ENCODE results near the gene CDH13.

Gene CDH13

DNA sequence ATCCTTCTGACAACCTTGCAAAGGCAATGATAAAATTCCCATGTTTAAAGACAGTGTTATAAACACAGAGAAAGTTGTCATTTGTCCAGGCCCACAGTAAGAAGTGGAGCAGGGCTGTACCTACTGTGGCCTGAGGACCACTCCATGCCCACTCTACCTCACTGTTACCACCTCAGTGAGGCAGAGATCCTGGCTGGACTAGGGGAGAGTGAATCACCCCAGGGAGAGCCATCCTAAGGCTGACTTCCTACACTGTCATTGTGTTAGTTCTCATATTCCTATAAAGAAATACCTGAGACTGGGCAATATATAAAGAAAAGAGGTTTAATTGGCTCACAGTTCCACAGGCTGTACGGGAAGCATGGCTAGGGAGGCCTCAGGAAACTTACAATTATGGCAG lies 952.3 kb downstream of the CDH13 start:
- no peak overlapping the region for H3K4me3 ChIP-seq (ENCODE audit: low read depth, low read length)
- TF ChIP-seq, protein P1, sequence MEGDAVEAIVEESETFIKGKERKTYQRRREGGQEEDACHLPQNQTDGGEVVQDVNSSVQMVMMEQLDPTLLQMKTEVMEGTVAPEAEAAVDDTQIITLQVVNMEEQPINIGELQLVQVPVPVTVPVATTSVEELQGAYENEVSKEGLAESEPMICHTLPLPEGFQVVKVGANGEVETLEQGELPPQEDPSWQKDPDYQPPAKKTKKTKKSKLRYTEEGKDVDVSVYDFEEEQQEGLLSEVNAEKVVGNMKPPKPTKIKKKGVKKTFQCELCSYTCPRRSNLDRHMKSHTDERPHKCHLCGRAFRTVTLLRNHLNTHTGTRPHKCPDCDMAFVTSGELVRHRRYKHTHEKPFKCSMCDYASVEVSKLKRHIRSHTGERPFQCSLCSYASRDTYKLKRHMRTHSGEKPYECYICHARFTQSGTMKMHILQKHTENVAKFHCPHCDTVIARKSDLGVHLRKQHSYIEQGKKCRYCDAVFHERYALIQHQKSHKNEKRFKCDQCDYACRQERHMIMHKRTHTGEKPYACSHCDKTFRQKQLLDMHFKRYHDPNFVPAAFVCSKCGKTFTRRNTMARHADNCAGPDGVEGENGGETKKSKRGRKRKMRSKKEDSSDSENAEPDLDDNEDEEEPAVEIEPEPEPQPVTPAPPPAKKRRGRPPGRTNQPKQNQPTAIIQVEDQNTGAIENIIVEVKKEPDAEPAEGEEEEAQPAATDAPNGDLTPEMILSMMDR (IDR thresholded peaks at IDR 0.05; ENCODE audit: low read depth, low read length), result no peak

DNA sequence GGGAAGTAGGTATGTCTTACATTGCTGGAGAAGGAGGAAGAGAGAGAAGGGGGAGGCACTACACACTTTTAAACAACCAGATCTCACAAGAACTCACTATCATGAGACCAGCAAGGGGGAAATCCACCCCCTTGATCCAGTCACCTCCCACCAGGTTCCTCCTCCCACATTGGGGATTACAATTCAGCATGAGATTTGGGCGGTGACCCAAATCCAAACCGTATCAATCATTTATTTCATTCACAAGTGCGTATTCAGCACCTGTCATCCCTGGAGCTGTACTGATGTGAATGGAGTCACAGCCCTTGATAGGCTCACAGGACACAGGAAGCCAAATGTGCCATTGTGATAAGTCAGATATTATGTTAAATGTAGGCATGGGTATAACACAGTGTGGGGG lies 952.7 kb downstream of the CDH13 start:
- no peak overlapping the region for H3K4me3 ChIP-seq (ENCODE audit: low read depth, low read length)
- TF ChIP-seq, protein P1 (IDR thresholded peaks at IDR 0.05; ENCODE audit: low read depth, low read length), result no peak

DNA sequence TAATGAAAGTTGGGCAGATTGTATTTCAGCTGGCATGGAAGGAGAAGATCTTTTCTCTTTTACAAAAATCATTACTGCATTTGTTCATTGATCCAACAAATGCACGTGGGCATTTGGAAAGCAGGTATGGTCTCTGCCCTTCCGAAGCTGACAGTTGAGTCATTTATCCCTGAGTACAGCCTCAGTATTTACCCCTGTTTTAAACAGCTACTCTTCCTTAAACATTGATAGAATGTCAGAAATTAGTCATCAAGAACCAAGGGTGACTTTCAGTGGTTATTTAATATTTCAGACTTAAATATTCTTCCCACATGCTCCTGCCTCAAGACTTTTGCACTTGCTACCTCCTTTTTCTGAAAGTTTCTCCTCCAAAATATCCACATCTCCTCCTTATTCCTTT lies 954.3 kb downstream of the CDH13 start:
- TF ChIP-seq, protein P1 (IDR thresholded peaks at IDR 0.05; ENCODE audit: low read depth, low read length), result no peak

DNA sequence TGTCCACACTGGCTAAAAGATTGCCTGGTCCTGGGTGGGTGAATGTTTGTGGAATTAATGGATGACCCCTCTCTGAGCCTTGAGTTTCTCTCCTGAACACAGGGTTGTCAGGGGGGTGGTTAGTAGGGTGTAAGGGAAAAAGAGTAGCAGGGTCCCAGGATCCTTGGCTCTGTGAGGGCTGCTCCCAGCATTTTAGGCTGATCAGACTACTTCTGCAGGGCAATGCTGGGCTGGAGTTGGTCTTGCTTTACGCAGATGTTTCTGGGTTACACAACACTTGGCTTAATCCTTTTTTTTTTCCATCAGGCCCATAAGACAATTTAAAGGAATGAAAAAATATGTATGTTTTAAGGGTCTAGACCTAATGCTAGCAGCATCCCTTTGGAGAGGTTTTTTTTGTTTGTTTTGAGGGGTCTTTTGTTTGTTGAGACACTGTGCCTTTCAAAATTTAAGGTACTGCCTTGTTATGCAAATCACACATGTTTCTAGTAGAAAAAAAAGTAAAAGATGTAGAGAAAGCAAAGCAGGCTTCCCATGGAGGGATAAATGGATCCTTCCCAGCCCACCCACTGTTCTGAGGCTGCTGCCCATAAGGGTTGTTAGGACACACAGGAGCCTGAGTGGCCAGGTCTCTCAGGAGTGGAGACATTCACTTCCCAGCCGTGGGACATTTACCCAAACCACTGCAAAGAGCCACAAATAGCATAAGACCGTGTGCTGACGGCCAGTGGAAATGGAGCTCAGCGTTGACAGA lies 955.4 kb downstream of the CDH13 start:
- TF ChIP-seq, protein P1 (IDR thresholded peaks at IDR 0.05; ENCODE audit: low read depth, low read length), result no peak
- no peak overlapping the region for H3K4me3 ChIP-seq (ENCODE audit: low read depth, low read length)

More for the DNA sequence above, 954.3 kb downstream of the CDH13 start:
- H3K4me3 ChIP-seq (ENCODE audit: low read depth, low read length), result no peak overlapping the region

DNA sequence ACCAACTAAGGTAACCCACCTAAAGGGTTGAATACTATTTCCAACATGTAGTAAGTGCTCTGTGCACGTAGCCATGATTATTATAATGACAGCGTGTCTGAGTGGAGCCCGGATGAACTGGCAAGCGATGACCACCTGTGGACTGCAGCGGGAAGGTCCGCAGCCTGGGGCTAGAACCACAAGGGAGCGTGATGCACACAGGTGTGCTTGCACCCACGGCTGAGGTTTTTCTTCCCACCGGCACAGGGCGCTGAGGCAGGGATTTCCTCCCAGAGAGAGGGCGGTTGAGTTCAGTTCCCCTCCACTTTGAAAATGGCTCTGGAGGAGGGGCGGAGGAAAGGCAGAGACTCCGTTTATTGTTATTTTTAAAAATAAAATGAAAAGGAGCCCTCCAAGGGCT lies 959.3 kb downstream of the CDH13 start:
- TF ChIP-seq, protein P1 (IDR thresholded peaks at IDR 0.05; ENCODE audit: low read depth, low read length), result no peak
- no peak overlapping the region for H3K4me3 ChIP-seq (ENCODE audit: low read depth, low read length)

DNA sequence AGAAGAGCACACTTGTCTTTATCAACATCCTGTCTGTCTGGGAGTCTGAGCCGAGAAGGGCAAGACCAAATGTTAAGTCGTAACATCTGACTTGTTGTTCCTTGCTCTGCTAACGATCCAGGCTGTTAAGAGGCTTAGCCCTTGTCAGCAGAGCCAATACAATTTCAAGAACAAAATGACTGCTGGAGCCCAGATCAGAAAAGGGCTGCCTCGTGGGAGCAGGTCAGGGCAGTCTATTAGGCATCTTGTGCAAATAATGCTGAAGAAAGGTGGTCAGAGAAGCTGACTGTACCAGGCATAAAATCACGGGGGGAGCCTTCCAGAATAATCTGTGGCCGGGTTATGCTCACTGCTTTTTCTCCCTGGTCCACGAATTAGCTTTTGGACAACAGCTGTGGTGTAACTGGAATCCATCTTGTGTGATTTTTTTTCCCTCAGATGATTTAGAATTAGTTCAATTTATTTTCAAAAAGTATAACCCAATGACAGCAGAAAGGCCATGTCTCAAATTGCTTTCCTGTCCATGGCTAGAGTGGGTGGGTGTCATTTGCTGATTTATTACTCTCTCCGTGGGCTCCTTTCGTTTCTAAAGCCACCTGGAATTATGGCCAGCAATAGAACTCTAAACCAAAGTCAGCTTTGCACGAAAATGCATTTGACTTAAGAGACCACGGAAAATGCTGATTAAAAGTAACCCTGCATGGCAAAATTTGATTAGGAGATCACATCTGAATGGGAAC lies 959.9 kb downstream of the CDH13 start:
- H3K4me3 ChIP-seq (ENCODE audit: low read depth, low read length), result no peak overlapping the region
- TF ChIP-seq, protein P1 (IDR thresholded peaks at IDR 0.05; ENCODE audit: low read depth, low read length), result no peak

DNA sequence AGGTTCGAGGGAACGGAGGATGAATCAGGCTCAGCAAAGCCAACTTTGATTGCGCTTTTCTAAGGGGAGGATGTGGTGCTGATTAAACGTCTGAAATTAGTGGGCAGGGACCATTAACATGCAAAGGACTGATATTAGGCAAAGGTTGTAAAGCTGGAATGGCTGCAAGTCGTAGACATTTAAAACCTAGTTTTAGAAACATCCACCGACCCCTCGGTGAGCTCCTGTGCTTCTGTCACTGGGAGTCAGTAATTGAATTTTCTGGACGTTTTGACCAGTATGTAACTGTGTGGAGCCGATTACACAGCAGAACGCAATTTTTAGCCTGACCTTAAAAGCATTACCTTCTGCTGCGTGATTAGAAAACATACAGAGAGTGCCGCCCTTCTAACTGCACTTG lies 960.4 kb downstream of the CDH13 start:
- TF ChIP-seq, protein P1 (IDR thresholded peaks at IDR 0.05; ENCODE audit: low read depth, low read length), result no peak
- no peak overlapping the region for H3K4me3 ChIP-seq (ENCODE audit: low read depth, low read length)
